Smooth muscle cell (in vitro differentiated cells): Measurements from ENCODE around the gene UNC45A. TPM values are rescaled to one million over a fixed set of nuclear protein-coding genes. Genes with fewer than 3 reads are reported as not detected.

Experiments
- DNase-seq: peaks from one replicate; lab custom pipeline; 2025; ENCODE audit not compliant: unreplicated experiment; lab: John Stamatoyannopoulos, UW
- H2AFZ ChIP-seq: fragments of 200-600 bp; sonication (generic); 2 replicates; pipeline ENCODE4 v1.6.0; 2016; ENCODE audit warnings: antibody characterized with exemption, low read depth, mild to moderate bottlenecking
- H3F3A ChIP-seq: fragments of 200-600 bp; sonication (generic); 2 replicates; pipeline ENCODE4 v1.6.0; 2017; ENCODE audit warnings: antibody characterized with exemption, low read depth
- H3K27ac ChIP-seq: fragments of 200-600 bp; sonication (generic); 2 replicates; pipeline ENCODE4 v1.5.1; 2016; ENCODE audit warnings: low read depth, mild to moderate bottlenecking
- H3K27me3 ChIP-seq: fragments of 200-600 bp; sonication (generic); 2 replicates; pipeline ENCODE4 v1.6.1; 2016; ENCODE audit warnings: low read depth, mild to moderate bottlenecking
- H3K36me3 ChIP-seq: fragments of 200-600 bp; sonication (generic); 2 replicates; pipeline ENCODE4 v1.5.1; 2016; ENCODE audit warnings: low read depth
- H3K4me1 ChIP-seq: fragments of 200-600 bp; sonication (generic); 2 replicates; pipeline ENCODE4 v1.5.1; 2016; ENCODE audit warnings: low read depth
- H3K4me2 ChIP-seq: fragments of 200-600 bp; sonication (generic); 2 replicates; pipeline ENCODE4 v1.6.0; 2016; ENCODE audit warnings: mild to moderate bottlenecking
- H3K4me3 ChIP-seq: fragments of 200-600 bp; sonication (generic); 2 replicates; pipeline ENCODE4 v1.5.1; 2016; ENCODE audit warnings: mild to moderate bottlenecking
- H3K79me2 ChIP-seq: fragments of 200-600 bp; sonication (generic); 2 replicates; pipeline ENCODE4 v1.6.0; 2016; ENCODE audit warnings: low read depth, mild to moderate bottlenecking
- H3K9ac ChIP-seq: fragments of 200-600 bp; sonication (generic); 2 replicates; pipeline ENCODE4 v1.6.0; 2016; ENCODE audit warnings: low read depth
- H3K9me3 ChIP-seq: fragments of 200-600 bp; sonication (generic); replicated peaks from 2 replicates; pipeline ENCODE4 v1.5.1; 2016; ENCODE audit warnings: low read depth
- H4K20me1 ChIP-seq: fragments of 200-600 bp; sonication (generic); 2 replicates; pipeline ENCODE4 v1.6.0; 2016; ENCODE audit warnings: low read depth
- CTCF ChIP-seq: fragments of 200-600 bp; sonication (generic); IDR thresholded peaks from 2 replicates; pipeline ENCODE4 v1.5.1; 2017; ENCODE audit warnings: borderline replicate concordance, mild to moderate bottlenecking, antibody characterized with exemption; ENCODE audit not compliant: insufficient read depth, poor library complexity, severe bottlenecking
- WGBS: methylation state at CpG from one replicate; pipeline ENCODE4 v1.1.7; 2016; ENCODE audit warnings: low lambda C conversion rate; 5-methylcytosine and 5-hydroxymethylcytosine counted together
- polyA plus RNA-seq: library from polyadenylated mRNA; unstranded; fragments of >200 nt; fragmentation: Nextera tagmentation; extraction: Ambion mirVana; gene quantifications from 2 replicates; pipeline ENCODE4 v1.2.1, GENCODE V29; 2016
- total RNA-seq: library from RNA; depleted of rRNA; stranded (reverse); fragments of >200 nt; gene quantifications from 2 replicates; pipeline ENCODE4 v1.2.3, GENCODE V29; 2014

UNC45A gene
- total and polyA plus RNA-seq, 2 experiments from 2014 or later, result 57.5 to 66.6 TPM

- Histone ChIP-seq H3K27me3 (no peaks in the 10 kb centered on the region), H3F3A (peaks cover 5% of the 10 kb centered on the region), H3K4me1 (peaks cover 7% of the 10 kb centered on the region), H3K9ac (no peak overlapping the region), H3K27ac (no peak overlapping the region), H4K20me1 (no peaks in the 10 kb centered on the region), H3K36me3 (no peaks in the 10 kb centered on the region), H3K79me2 (no peaks in the 10 kb centered on the region), H3K4me3 (no peak overlapping the region), H3K9me3 (no peaks in the 10 kb centered on the region), H2AFZ (no peak overlapping the region), H3K4me2 (no peak overlapping the region)
- 96% methylated on average over 9 of the region's 9 CpGs for WGBS
- no peak for TF ChIP-seq CTCF
- no peak for DNase-seq
These were observed 30.3 kb upstream of the UNC45A start for GRCh38 chr15:90904746-90905145.

GRCh38 chr15:90905306-90906180 lies 29.5 kb upstream of the UNC45A start:
- no peak overlapping the region for H2AFZ ChIP-seq

GRCh38 chr15:90906181-90906849 lies 28.8 kb upstream of the UNC45A start:
- 97% methylated on average over 11 of the region's 11 CpGs for WGBS
- Histone ChIP-seq H3K27ac (no peak overlapping the region), H3K4me1 (peaks cover 7% of the 10 kb centered on the region)

More at GRCh38 chr15:90905306-90906180, 29.5 kb upstream of the UNC45A start:
- Histone ChIP-seq H3F3A (peaks cover 5% of the 10 kb centered on the region), H3K4me3 (no peak overlapping the region), H3K4me2 (no peak overlapping the region), H3K9me3 (no peaks in the 10 kb centered on the region), H3K4me1 (peaks cover 7% of the 10 kb centered on the region), H3K9ac (no peak overlapping the region), H3K79me2 (no peaks in the 10 kb centered on the region), H4K20me1 (no peaks in the 10 kb centered on the region), H3K27ac (no peak overlapping the region), H3K36me3 (no peaks in the 10 kb centered on the region), H3K27me3 (no peaks in the 10 kb centered on the region)
- TF ChIP-seq CTCF, result no peak
- 97% methylated on average over 28 of the region's 28 CpGs for WGBS
- DNase-seq, result no peak

More at GRCh38 chr15:90906181-90906849, 28.8 kb upstream of the UNC45A start:
- H4K20me1 ChIP-seq, result no peaks in the 10 kb centered on the region
- H3K79me2 ChIP-seq, result no peaks in the 10 kb centered on the region
- H3K9me3 ChIP-seq, result no peaks in the 10 kb centered on the region
- no peaks in the 10 kb centered on the region for H3K27me3 ChIP-seq
- H3F3A ChIP-seq, result peaks cover 5% of the 10 kb centered on the region
- H3K9ac ChIP-seq, result no peak overlapping the region
- no peaks in the 10 kb centered on the region for H3K36me3 ChIP-seq
- H2AFZ ChIP-seq, result no peak overlapping the region
- H3K4me3 ChIP-seq, result no peak overlapping the region
- DNase-seq, result no peak
- no peak for TF ChIP-seq CTCF
- H3K4me2 ChIP-seq, result no peak overlapping the region
